Activated CD4-positive, alpha-beta T cell treated with anti-CD3 and anti-CD28 coated beads, Interleukin-2, Interleukin-4, amounts not matched to agents 100 ng/mL and 50 ng/mL, durations not matched to agents 16 hours and 8 hours (primary cell): ENCODE measurements around the gene PRKCD.

Source experiments
- DNase-seq: peaks from one replicate; pipeline ENCODE4 v3.0.0-alpha.2; 2020; ENCODE audit warnings: low spot score

The PRKCD gene

GRCh38 chr3:53160660-53161449, at the start of gene PRKCD:
Gene PRKCD, plus strand, starts transcription at chr3:53161209. Its CDS starts 17,214 bp downstream, at chr3:53178423.
- DNase-seq = peak; percentile 73

- no peak for DNase-seq
These were observed 49.2 kb upstream of the PRKCD start for GRCh38 chr3:53111822-53112221.

GRCh38 chr3:53113293-53114010, 47.6 kb upstream of the PRKCD start:
- no peak for DNase-seq

GRCh38 chr3:53114011-53114400, 47.0 kb upstream of the PRKCD start:
- DNase-seq = peak; percentile 88

- DNase-seq = peak; percentile 46
These were observed 46.5 kb upstream of the PRKCD start for GRCh38 chr3:53114412-53115074.

GRCh38 chr3:53116956-53117355, 44.1 kb upstream of the PRKCD start:
- DNase-seq = no peak

DNA sequence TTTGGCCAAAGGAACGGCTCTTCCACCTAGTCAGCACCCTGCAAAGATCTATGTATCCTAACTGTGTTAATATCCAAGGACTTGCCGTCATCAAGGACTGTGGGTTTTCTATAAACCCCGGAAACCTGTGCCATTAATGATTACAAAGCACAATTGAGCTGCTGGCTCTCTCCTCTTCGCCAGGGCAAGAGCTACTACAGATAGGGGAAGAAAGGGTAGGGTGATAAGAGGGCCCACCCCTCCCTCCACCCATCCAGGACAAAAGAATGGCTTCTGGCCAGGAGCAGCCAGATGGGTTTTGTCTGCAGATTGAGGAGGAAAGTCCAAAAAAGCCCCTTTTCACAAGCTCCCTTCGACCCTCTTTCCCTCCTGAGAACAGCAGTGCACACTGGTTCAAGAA, 40.7 kb upstream of the PRKCD start:
- no peak for DNase-seq

DNA sequence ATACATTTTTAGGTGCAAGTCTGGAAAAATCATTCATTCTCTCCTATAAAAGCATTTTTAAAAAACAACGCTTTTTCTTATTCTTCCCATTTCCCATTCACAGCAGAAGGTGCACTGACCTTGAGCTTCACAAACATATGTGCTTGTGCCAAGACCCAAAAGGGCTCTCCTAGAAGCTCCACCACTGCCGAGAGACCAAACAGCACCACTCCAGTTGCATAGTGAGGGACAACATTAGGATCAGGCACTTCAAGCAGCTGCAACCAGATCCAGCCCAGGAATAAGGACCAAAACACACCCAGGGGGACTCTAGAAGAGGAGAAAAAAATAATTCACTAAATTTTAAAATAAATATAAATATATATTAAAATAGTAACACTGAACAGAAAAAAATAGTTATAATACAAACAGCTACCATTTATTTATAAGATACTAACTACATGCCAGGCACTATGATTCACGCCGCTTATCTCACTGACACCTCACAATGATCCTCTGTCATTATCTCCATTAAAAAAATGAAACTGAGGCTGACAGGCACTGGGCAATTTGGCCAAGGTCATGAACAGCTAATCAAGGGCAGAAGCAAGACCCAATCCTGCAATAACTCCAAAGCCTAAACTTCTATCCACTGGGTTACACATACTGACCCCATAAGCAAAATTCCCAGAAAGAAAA, 38.6 kb upstream of the PRKCD start:
- no peak for DNase-seq

DNA sequence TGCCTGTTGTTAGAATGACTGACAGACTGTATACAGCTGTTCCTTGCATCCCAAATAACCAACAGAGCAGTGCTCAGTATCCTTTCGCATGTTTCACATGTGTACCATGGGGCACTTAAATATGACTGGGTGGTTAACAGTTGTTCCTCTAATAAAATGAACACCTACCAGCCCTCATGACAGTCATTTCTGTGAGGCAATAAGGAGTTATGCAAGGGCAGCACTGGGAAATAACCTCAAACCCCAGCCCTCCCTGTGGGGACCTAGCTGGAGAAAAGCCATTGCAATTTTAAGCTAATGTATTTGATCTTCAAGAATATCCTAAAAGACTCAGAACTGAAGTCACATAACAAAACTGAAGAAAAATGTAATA, 38.1 kb upstream of the PRKCD start:
- no peak for DNase-seq

DNA sequence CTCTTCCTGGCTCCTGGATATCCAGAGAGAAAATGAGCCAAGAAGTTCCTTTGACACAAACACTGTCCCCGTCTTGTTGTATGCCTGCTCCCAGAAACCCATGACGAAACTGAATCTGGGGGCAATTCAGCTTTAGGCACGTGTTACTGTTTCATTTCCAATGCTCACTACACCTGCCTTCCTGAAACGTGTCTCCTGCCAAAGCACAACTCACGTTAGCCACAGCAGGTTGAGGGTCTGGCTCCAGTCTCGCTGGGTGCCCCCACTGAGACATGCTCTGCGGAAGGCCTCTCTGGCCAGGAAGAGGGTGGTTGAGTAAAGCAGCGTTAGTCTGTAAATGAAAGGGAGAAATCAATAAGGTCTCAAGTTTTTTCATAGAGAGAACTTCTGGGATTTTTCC, 37.5 kb upstream of the PRKCD start:
- DNase-seq = no peak

DNA sequence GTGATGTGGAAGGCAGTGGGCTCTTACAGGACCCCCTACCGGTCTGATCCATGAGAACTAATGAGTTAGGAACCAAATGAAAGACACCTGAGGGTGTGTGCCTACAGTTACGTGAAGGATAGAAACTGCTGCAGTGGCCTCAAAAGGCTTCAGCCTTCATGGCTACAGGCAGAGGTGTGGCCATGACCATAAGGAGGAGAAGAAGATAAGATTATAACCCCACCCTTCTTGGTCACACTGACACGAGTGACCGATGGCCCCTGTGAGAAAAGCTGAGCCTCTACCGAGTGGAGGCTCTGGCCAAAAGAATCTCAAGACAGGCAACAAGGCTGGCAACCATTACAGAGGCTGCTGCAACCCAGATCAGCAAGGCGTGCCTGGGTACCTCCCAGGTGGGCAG, 37.1 kb upstream of the PRKCD start:
- no peak for DNase-seq

DNA sequence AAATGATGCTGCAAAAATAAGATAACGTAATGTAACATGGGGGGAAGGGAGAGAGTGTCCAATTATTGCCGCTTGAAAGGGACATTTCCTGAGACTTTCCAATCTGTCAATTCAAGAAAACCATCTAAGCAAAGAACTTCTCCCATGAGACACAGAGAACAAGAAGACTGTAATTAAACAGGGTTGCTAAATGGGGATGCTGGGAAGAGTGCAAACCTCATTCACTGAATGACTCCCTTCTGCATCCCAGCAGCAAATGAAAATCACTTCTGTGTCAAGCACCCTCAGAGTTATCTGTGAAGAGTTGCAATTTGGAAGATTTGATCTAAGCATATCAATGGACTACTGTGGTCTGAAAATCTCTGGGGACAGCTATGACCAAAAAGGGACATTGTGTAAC, 34.4 kb upstream of the PRKCD start:
- no peak for DNase-seq

GRCh38 chr3:53129344-53129743, 31.7 kb upstream of the PRKCD start:
- DNase-seq = no peak

DNA sequence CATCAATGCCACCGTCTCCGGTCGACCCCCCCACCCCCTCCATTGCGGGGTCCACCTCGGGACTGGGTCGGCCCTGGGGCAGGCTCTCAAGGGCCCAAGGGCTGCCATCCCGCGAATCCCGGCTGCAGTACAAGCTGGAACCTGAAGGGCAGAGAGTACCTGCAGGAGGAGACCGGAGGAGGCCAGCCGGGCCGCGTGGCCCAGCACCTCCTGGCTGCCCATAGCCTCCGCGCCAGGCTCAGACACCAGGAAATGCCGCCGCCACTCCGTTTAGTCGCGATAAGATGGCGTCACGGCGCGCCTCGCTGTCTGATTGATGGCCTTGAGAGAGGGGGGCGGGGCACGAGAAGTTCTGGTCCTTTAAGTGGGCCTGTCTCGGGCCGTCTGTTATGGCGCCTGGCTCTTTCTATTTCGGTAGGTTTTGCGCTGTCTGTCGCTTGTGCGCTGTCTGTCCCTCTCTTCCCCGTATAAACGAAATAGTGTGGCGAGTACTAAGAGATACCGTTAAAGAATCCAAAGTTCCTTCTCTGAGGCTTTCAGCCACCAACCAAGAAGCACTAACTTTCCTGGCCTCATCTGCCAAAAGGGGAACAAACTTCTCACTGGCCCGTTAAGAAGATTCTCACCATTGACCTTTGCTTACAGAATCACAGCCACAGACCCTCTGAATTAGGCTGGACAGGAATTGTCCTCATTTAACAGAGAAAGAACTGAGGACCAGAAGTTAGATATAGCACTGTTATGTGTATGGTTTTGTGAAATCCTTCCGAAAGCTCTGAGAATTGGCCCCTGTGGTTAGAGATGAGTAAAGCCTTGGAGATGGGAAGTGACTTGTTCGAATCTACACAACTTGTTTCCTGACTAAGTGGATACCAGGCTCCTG, 30.6 kb upstream of the PRKCD start, which contains the start of gene RFT1:
RFT1 (minus strand) TSS at position 257 of the 883 bp plus-strand sequence; CDS start at position 222, 35 bp downstream.
- DNase-seq = peak; percentile 96

- no peak for DNase-seq
These were observed 29.9 kb upstream of the PRKCD start for GRCh38 chr3:53131096-53131495.

- DNase-seq = no peak
These were observed 28.7 kb upstream of the PRKCD start for GRCh38 chr3:53132347-53132746.

- DNase-seq = peak; percentile 69
These were observed 26.3 kb upstream of the PRKCD start for GRCh38 chr3:53134631-53135232.

DNA sequence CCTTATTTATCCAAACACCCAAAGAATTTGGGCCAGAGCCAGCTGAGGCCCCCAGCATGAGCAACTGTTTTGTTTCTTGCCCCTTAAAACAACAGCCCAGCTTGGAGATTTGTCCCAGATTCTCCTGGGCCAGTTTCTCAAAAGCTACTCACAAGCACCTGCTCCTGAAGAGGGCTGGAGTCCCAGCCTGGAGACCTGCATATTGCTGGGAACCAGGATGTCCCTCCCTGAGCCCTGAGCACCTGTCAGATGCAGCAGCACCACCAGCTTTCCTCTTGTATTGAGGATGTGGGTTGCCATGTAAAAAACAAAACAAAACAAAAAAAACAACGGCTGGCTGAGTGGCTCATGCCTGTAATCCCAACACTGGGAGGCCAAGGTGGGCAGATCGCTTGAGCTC, 23.8 kb upstream of the PRKCD start:
- no peak for DNase-seq

GRCh38 chr3:53137835-53138446, 23.1 kb upstream of the PRKCD start:
- DNase-seq = no peak
